HEK293 (cell line): Measurements from ENCODE around the gene APC2.

Experiments
- CTCF ChIP-seq: fragments of 450-650 bp; formaldehyde crosslinking; IDR thresholded peaks from 2 replicates; pipeline ENCODE4 v1.5.1; 2016; ENCODE audit warnings: missing biosample characterization, missing genetic modification characterization
- KLF16 ChIP-seq: fragments of 450-650 bp; formaldehyde crosslinking; IDR thresholded peaks from 2 replicates; pipeline ENCODE4 v1.5.1; 2017; ENCODE audit warnings: missing biosample characterization, missing genetic modification characterization
- KLF7 ChIP-seq: fragments of 450-650 bp; formaldehyde crosslinking; IDR thresholded peaks from 2 replicates; pipeline ENCODE4 v1.5.1; 2016; ENCODE audit warnings: missing biosample characterization, missing genetic modification characterization, borderline replicate concordance
- PBX3 ChIP-seq: sonication (generic); formaldehyde crosslinking; IDR thresholded peaks from 2 replicates; pipeline ENCODE4 v1.8.1; 2022; ENCODE audit warnings: mild to moderate bottlenecking, moderate library complexity, missing genetic modification reagents
- PRDM10 ChIP-seq: fragments of 450-650 bp; formaldehyde crosslinking; IDR thresholded peaks from 2 replicates; pipeline ENCODE4 v1.5.1; 2016; ENCODE audit warnings: missing biosample characterization, missing genetic modification characterization
- SALL2 ChIP-seq: fragments of 450-650 bp; formaldehyde crosslinking; IDR thresholded peaks from 2 replicates; pipeline ENCODE4 v1.5.0; 2017; ENCODE audit warnings: missing biosample characterization, mild to moderate bottlenecking, missing genetic modification characterization, borderline replicate concordance
- SP7 ChIP-seq: fragments of 450-650 bp; formaldehyde crosslinking; IDR thresholded peaks from 2 replicates; pipeline ENCODE4 v1.5.1; 2016; ENCODE audit warnings: missing biosample characterization, missing genetic modification characterization
- ZNF175 ChIP-seq: fragments of 450-650 bp; formaldehyde crosslinking; IDR thresholded peaks from 2 replicates; pipeline ENCODE4 v1.5.1; 2016; ENCODE audit warnings: missing biosample characterization, missing genetic modification characterization
- ZNF324 ChIP-seq: fragments of 450-650 bp; formaldehyde crosslinking; IDR thresholded peaks from 2 replicates; pipeline ENCODE4 v1.5.1; 2016; ENCODE audit warnings: missing biosample characterization, missing genetic modification characterization
- ZNF354C ChIP-seq: fragments of 450-650 bp; formaldehyde crosslinking; IDR thresholded peaks from 2 replicates; pipeline ENCODE4 v1.5.1; 2016; ENCODE audit warnings: missing biosample characterization, missing genetic modification characterization, low read depth, borderline replicate concordance
- TF ChIP-seq, protein P1 (sequence below): fragments of 450-650 bp; formaldehyde crosslinking; IDR thresholded peaks from 2 replicates; pipeline ENCODE4 v1.5.1; 2016; ENCODE audit warnings: missing biosample characterization, missing genetic modification characterization

- TF ChIP-seq ZNF324 (tag by site-specific recombination) (no peak), CTCF (peak; percentile 46; the same call in 1 of the 2 replicates), ZNF175 (tag by site-specific recombination) (no peak), KLF16 (no peak), SALL2 (tag by site-specific recombination) (no peak), KLF7 (tag by site-specific recombination) (no peak), PRDM10 (tag by site-specific recombination) (no peak), PBX3 (CRISPR knock-in tag) (no peak), ZNF354C (tag by site-specific recombination) (no peak), SP7 (tag by site-specific recombination) (no peak)
- TF ChIP-seq, protein P1, sequence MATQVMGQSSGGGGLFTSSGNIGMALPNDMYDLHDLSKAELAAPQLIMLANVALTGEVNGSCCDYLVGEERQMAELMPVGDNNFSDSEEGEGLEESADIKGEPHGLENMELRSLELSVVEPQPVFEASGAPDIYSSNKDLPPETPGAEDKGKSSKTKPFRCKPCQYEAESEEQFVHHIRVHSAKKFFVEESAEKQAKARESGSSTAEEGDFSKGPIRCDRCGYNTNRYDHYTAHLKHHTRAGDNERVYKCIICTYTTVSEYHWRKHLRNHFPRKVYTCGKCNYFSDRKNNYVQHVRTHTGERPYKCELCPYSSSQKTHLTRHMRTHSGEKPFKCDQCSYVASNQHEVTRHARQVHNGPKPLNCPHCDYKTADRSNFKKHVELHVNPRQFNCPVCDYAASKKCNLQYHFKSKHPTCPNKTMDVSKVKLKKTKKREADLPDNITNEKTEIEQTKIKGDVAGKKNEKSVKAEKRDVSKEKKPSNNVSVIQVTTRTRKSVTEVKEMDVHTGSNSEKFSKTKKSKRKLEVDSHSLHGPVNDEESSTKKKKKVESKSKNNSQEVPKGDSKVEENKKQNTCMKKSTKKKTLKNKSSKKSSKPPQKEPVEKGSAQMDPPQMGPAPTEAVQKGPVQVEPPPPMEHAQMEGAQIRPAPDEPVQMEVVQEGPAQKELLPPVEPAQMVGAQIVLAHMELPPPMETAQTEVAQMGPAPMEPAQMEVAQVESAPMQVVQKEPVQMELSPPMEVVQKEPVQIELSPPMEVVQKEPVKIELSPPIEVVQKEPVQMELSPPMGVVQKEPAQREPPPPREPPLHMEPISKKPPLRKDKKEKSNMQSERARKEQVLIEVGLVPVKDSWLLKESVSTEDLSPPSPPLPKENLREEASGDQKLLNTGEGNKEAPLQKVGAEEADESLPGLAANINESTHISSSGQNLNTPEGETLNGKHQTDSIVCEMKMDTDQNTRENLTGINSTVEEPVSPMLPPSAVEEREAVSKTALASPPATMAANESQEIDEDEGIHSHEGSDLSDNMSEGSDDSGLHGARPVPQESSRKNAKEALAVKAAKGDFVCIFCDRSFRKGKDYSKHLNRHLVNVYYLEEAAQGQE, result no peak
These were observed 39.7 kb upstream of the APC2 start for GRCh38 chr19:1410136-1410786.
